ENCODE results near the gene EFCAB11.

DNA sequence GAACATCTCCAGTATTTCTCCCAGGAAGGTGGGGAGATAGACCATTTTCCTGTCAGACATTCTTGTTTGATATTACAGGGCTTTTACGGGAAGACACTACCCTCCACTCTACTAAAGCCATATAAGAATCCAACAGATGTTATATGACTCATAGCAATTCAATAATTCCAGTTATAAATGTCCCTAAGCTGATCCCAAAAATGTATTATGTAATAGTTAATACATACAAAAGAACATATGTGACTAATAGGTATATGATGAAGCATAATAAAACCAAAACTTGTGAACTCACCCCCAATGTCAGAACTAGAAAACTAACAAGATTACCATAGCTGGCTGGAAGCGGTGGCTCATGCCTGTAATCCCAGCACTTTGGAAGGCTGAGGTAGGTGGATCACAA, 84.2 kb downstream of the EFCAB11 start:
- TF ChIP-seq, protein P1, sequence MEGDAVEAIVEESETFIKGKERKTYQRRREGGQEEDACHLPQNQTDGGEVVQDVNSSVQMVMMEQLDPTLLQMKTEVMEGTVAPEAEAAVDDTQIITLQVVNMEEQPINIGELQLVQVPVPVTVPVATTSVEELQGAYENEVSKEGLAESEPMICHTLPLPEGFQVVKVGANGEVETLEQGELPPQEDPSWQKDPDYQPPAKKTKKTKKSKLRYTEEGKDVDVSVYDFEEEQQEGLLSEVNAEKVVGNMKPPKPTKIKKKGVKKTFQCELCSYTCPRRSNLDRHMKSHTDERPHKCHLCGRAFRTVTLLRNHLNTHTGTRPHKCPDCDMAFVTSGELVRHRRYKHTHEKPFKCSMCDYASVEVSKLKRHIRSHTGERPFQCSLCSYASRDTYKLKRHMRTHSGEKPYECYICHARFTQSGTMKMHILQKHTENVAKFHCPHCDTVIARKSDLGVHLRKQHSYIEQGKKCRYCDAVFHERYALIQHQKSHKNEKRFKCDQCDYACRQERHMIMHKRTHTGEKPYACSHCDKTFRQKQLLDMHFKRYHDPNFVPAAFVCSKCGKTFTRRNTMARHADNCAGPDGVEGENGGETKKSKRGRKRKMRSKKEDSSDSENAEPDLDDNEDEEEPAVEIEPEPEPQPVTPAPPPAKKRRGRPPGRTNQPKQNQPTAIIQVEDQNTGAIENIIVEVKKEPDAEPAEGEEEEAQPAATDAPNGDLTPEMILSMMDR (IDR thresholded peaks at IDR 0.05), result no peak
- TF ChIP-seq POLR2A (IDR thresholded peaks at IDR 0.05), result no peak
